Thymus (tissue), 11 donors: ENCODE data around the gene AEBP1. TPM values are rescaled to one million over a fixed set of nuclear protein-coding genes. Genes with fewer than 3 reads are reported as not detected.

Experiments
- DNase-seq, 9 donors: peaks; one replicate each; pipeline ENCODE4 v3.0.0-alpha.2; 2013; ENCODE audit warnings: low spot score in 9 of 9, low read depth in 6 of 9, missing footprints in 1 of 9
- H3K27ac ChIP-seq, 2 donors: one replicate each; pipeline ENCODE4 v1.5.1; 2013; ENCODE audit warnings: control low read depth in 1 of 2, low read depth in 1 of 2, low read length in 1 of 2, mild to moderate bottlenecking in 1 of 2, moderate library complexity in 1 of 2
- H3K27me3 ChIP-seq, 2 donors: one replicate each; pipeline ENCODE4 v1.5.1; 2013; ENCODE audit warnings: low read length in 1 of 2; ENCODE audit not compliant: control insufficient read depth in 2 of 2, insufficient read depth in 1 of 2
- H3K36me3 ChIP-seq, 2 donors: one replicate each; pipeline ENCODE4 v1.5.1; 2013; ENCODE audit warnings: low read length in 1 of 2, mild to moderate bottlenecking in 1 of 2, moderate library complexity in 1 of 2; ENCODE audit not compliant: control insufficient read depth in 2 of 2, insufficient read depth in 2 of 2
- H3K4me1 ChIP-seq, 2 donors: one replicate each; pipeline ENCODE4 v1.5.1; 2013; ENCODE audit warnings: low read length in 2 of 2; ENCODE audit not compliant: control insufficient read depth in 2 of 2, insufficient read depth in 2 of 2
- H3K4me3 ChIP-seq, 2 donors: one replicate each; pipeline ENCODE4 v1.5.1; 2013; ENCODE audit warnings: low read length in 2 of 2, control low read depth in 1 of 2, mild to moderate bottlenecking in 1 of 2
- H3K9me3 ChIP-seq, 2 donors: one replicate each; pipeline ENCODE4 v1.5.1; 2013; ENCODE audit warnings: low read length in 1 of 2, mild to moderate bottlenecking in 1 of 2; ENCODE audit not compliant: control insufficient read depth in 2 of 2, insufficient read depth in 1 of 2
- WGBS: extraction: QIAGEN DNeasy Blood & Tissue Kit; methylation state at CpG from one replicate; pipeline ENCODE4 v1.1.7; 2013; 5-methylcytosine and 5-hydroxymethylcytosine counted together
- polyA plus RNA-seq: library from polyadenylated mRNA; stranded (reverse); fragments of 200-250 nt; gene quantifications from one replicate; pipeline ENCODE4 v1.2.3, GENCODE V29; 2013
- total RNA-seq: library from RNA; stranded (reverse); fragments of 120-200 nt; gene quantifications from one replicate; pipeline ENCODE4 v1.2.4, GENCODE V29; 2013
- donor health status: healthy.

AEBP1 gene
- total and polyA plus RNA-seq, 2 donors: 57.4 to 126 TPM

DNA sequence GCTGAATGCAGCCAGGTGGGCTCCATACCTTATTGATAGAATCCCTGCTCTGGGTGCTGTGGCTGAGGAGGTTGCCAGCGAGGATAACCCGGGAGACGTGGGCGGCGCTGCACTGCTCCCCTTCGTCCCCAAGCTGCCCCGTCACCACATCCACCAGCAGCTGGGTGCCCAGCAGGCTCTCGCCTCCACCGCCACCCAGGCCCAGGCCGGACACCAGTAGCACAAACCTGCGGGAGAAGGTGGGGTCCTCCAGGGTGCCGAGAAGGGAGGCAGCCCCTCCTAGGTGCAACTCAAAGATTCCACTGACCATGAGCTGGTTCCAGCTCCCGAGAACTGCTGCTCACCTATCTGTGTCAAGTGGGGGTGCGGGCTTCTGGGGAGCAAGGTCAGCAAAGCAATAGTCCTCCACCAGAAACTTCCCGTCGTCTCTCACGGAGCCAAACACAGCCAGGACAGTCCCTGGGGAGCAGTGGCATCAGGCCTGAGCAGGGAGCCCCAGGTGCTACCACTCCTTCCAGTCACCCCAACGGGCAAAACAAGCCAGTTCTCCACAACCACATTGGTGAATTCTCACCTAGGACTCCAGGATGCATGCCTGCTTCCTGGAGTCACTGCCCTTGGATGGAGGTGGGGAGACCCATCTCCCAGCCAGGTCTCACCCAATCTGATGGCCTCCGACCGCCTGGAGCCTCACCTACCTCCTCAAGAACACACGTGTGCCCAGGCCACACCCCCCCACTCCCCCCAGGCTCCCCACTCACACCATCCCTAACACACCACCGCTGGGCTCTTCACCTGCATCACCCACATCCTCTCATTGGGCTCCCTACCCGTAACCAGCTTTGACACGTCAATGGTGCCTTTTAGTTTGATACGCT lies 12.9 kb downstream of the AEBP1 start:
- peaks cover 0 to 11% of the 10 kb centered on the region in 2 donors for H3K9me3 ChIP-seq
- no peaks in the 10 kb centered on the region for H3K27me3 ChIP-seq
- H3K27ac ChIP-seq: no peak overlapping the region
- no peak overlapping the region for H3K4me3 ChIP-seq
- no peak for DNase-seq
- H3K4me1 ChIP-seq: peaks cover under 1 to 8% of the 10 kb centered on the region in 2 donors
- peaks cover 61 to 84% of the 10 kb centered on the region in 2 donors for H3K36me3 ChIP-seq
- 94% methylated on average over 25 of the region's 25 CpGs for WGBS

DNA sequence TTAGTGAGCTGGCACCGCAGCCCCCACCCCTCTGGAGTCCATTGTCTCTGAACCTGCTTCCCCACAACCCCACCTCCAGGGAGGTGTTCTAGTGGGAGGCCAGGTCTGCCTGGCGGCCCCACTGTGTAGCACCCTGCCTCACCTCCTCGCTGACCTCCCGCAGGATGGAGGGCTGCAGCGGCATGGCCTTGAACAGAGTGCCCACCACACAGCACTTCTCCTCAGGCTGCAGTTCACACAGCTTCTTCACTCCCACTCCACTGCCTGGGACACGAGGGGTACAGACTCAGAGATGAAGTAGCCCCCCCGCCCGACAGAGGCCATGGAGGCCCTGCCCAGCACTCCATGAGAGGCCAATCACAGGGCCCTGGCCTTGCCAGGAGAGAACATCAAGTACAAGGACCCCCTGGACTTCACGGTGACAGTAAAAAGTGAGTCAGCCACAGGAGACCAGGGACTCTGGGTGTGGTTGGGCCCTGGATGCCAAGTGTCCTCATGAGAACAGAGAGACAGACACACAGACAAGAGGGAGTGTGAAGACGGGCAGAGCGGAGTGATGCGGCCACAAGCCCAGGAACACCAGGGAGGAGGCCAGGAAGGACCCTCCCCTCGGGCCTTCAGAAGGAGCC lies 13.8 kb downstream of the AEBP1 start:
- Histone ChIP-seq H3K4me1 (peaks cover 8 to 17% of the 10 kb centered on the region in 2 donors), H3K36me3 (peaks cover 52 to 75% of the 10 kb centered on the region in 2 donors), H3K27me3 (no peaks in the 10 kb centered on the region), H3K4me3 (no peak overlapping the region), H3K27ac (no peak overlapping the region), H3K9me3 (peaks cover 0 to 3% of the 10 kb centered on the region in 2 donors)
- no peak for DNase-seq
- WGBS: 97% methylated on average over 13 of the region's 13 CpGs

- Histone ChIP-seq H3K36me3 (peaks cover 33 to 57% of the 10 kb centered on the region in 2 donors), H3K9me3 (peaks cover 0 to 4% of the 10 kb centered on the region in 2 donors), H3K4me1 (peaks cover 8 to 26% of the 10 kb centered on the region in 2 donors), H3K27ac (no peak overlapping the region), H3K27me3 (no peaks in the 10 kb centered on the region), H3K4me3 (no peak overlapping the region)
- no peak for DNase-seq
- 98% methylated on average over 8 of the region's 8 CpGs for WGBS
These were observed 15.8 kb downstream of the AEBP1 start for GRCh38 chr7:44119829-44120380.

DNA sequence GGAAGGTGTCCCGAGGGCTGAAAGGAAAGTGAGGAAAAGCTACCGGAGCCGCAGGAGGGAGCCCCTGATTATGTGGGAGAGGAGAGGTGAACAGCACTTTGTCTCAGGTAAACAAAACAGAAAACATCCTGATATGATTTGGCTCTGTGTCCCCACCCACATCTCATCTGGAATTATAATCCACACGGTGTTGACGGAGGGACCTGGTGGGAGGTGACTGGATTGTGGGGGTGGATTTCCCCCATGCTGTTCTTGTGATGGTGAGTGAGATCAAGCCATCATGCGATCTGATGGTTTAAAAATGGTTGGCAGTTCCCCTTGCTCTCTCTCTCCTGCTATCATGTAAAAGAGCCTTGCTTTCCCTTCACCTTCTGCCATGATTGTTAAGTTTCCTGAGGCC lies 16.2 kb downstream of the AEBP1 start:
- DNase-seq: no peak
- peaks cover 0 to 4% of the 10 kb centered on the region in 2 donors for H3K9me3 ChIP-seq
- peaks cover 28 to 53% of the 10 kb centered on the region in 2 donors for H3K36me3 ChIP-seq
- WGBS: 98% methylated on average over 6 of the region's 6 CpGs
- H3K4me3 ChIP-seq: no peak overlapping the region
- H3K27ac ChIP-seq: no peak overlapping the region
- H3K27me3 ChIP-seq: no peaks in the 10 kb centered on the region
- H3K4me1 ChIP-seq: peaks cover 8 to 26% of the 10 kb centered on the region in 2 donors

DNA sequence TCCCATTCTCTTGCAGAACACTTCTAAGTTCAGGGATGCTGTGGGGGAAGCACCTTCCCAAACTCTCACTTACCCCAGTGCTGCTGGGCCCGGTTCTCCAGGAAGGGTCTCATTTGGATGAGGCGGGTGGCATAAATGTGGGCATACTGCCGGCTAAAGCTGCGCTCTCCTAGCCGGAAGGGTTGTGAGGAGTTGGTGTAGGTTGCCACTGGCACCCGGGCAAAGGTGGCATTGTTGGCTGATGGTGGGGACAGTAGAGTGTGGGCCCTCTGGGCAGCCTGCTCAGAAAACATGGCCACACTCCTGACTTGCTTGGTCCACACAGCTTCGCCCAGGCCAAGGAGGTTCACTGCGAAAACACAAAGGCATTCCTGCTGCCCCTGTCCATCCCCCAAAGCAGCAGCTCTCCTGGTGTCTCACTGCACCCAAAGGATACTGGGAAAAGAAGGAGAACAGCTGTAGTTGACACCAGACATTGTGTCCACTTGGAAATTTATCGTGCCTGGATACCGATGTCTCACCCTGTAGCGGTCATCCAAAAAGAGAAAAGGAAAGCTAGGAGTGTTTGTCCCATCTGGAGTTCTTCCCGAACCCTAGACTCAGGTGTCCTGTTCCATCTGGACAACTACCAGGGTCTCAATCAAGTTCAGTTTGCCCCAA lies 17.7 kb downstream of the AEBP1 start:
- Histone ChIP-seq H3K27me3 (no peaks in the 10 kb centered on the region), H3K9me3 (peaks cover 0 to 4% of the 10 kb centered on the region in 2 donors), H3K27ac (no peak overlapping the region), H3K36me3 (peaks cover 18 to 38% of the 10 kb centered on the region in 2 donors), H3K4me3 (peak overlapping the region in 1 of 2 donors; percentile 69), H3K4me1 (peaks cover 8 to 26% of the 10 kb centered on the region in 2 donors)
- 98% methylated on average over 12 of the region's 12 CpGs for WGBS
- DNase-seq: no peak

- H3K27me3 ChIP-seq: no peaks in the 10 kb centered on the region
- DNase-seq: no peak
- H3K36me3 ChIP-seq: peaks cover 11 to 36% of the 10 kb centered on the region in 2 donors
- peaks cover 8 to 26% of the 10 kb centered on the region in 2 donors for H3K4me1 ChIP-seq
- H3K4me3 ChIP-seq: peak overlapping the region; percentile 69 to 85
- 63% methylated on average over 1 of the region's 1 CpG for WGBS
- peaks cover 0 to 10% of the 10 kb centered on the region in 2 donors for H3K9me3 ChIP-seq
- H3K27ac ChIP-seq: no peak overlapping the region
These were observed 18.4 kb downstream of the AEBP1 start for GRCh38 chr7:44122529-44122928.

DNA sequence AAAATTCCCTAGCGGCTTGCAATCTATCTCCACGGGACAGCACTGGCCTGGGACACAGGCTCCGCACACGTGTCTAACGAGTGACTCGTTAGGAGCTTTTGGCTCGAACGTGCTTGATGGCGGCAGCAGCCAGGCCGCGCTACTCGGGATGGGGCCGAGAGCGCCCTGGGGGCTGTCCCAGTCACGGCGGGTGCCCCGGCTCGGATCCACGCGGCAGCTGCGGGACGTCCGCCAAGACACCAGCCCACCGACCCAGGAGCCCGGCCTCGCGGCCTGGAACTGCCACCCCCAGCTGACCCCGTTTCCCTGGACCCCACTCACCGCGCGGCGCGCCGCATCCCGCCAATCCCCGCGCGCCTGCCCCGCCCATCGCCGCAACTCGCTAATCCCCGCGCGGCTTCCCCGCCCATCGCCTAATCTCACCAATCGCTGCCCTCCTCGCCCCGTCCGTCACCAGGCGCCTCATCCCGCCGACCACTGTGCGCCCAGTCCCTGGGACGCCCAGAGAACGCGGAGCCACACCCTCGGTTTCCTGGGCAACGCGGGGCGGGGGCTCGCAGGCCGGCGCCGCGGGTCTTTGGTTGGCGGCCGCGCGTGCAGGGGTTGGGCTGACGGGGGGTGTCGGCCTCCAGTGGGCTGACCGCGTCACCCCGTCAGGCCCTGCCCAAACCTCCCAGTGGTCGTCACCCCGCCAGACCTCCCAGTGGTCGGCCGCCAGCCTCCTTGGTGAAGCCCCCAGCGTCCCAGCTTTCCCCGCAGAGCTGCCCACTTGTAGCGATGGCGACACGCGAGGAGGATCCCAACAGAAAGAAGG lies 19.3 kb downstream of the AEBP1 start, which contains the start of gene POLD2:
POLD2 (minus strand) TSS at position 359 of the 814 bp plus-strand sequence. CDS start 1,495 bp downstream, outside the sequence.
- H3K27me3 ChIP-seq: no peaks in the 10 kb centered on the region
- DNase-seq: peak; percentile 82 to 97 (median 94)
- peaks cover 5 to 28% of the 10 kb centered on the region in 2 donors for H3K36me3 ChIP-seq
- H3K4me3 ChIP-seq: peak within 1 kb of the TSS; percentile 75 to 85
- under 1% methylated on average over 86 of the region's 86 CpGs for WGBS
- peak within 1 kb of the TSS; percentile 71 to 79 for H3K27ac ChIP-seq
- H3K9me3 ChIP-seq: peaks cover 0 to 18% of the 10 kb centered on the region in 2 donors
- peaks cover 8 to 26% of the 10 kb centered on the region in 2 donors for H3K4me1 ChIP-seq

GRCh38 chr7:44124822-44125202 lies 20.7 kb downstream of the AEBP1 start:
- no peak for DNase-seq
- WGBS: 96% methylated on average over 6 of the region's 6 CpGs
- Histone ChIP-seq H3K9me3 (peaks cover 0 to 21% of the 10 kb centered on the region in 2 donors), H3K27me3 (no peaks in the 10 kb centered on the region), H3K27ac (no peak overlapping the region), H3K36me3 (peaks cover 5 to 18% of the 10 kb centered on the region in 2 donors), H3K4me1 (peaks cover 8 to 34% of the 10 kb centered on the region in 2 donors), H3K4me3 (no peak overlapping the region)
